Suprapubic skin (tissue), 4 donors: ENCODE results near the gene RFC2. TPM values are rescaled to one million over a fixed set of nuclear protein-coding genes. Genes with fewer than 3 reads are reported as not detected.

ENCODE experiments used
- DNase-seq, 2 donors: peaks; one replicate each; pipeline ENCODE4 v3.0.0-alpha.2; 2019; ENCODE audit warnings: low spot score in 2 of 2
- H3K27ac ChIP-seq: fragments of 200-600 bp; sonication (generic); one replicate; pipeline ENCODE4 v1.5.1; 2019
- H3K27me3 ChIP-seq: fragments of 200-600 bp; sonication (generic); one replicate; pipeline ENCODE4 v1.5.1; 2019
- H3K36me3 ChIP-seq: fragments of 200-600 bp; sonication (generic); one replicate; pipeline ENCODE4 v1.5.1; 2019
- H3K4me1 ChIP-seq: fragments of 200-600 bp; sonication (generic); one replicate; pipeline ENCODE4 v1.5.1; 2019
- H3K4me3 ChIP-seq: fragments of 200-600 bp; sonication (generic); one replicate; pipeline ENCODE4 v1.5.1; 2019; ENCODE audit warnings: mild to moderate bottlenecking
- H3K9me3 ChIP-seq: fragments of 200-600 bp; sonication (generic); one replicate; pipeline ENCODE4 v1.5.1; 2019
- EP300 ChIP-seq: sonication (generic); formaldehyde crosslinking; IDR thresholded peaks from one replicate; pipeline ENCODE4 v1.6.1; 2017; ENCODE audit warnings: antibody characterized with exemption
- POLR2A ChIP-seq, 2 donors: fragments of 450-650 bp; IDR thresholded peaks; one replicate each; pipeline ENCODE4 v1.6.1; 2017; ENCODE audit warnings: antibody characterized with exemption in 2 of 2, mild to moderate bottlenecking in 2 of 2, moderate library complexity in 2 of 2
- POLR2AphosphoS5 ChIP-seq, 3 donors: sonication (generic); formaldehyde crosslinking; IDR thresholded peaks; one replicate each; pipeline ENCODE4 v1.6.1; 2017; ENCODE audit warnings: antibody characterized with exemption in 3 of 3
- WGBS: methylation state at CpG from one replicate; pipeline ENCODE4 v1.1.5; 2018; 5-methylcytosine and 5-hydroxymethylcytosine counted together
- total RNA-seq, 4 donors: library from RNA; depleted of rRNA; stranded (reverse); fragments of >200 nt; gene quantifications; one replicate each; pipeline ENCODE4 v1.1.0, GENCODE V29; 2016
- TF ChIP-seq, protein P1 (sequence below), 2 donors: fragments of 200-600 bp in 1 of 2; fragments of 450-650 bp in 1 of 2; sonication (generic) in 1 of 2; IDR thresholded peaks; one replicate each; pipeline ENCODE4 v1.5.1; 2016 to 2019; ENCODE audit warnings: antibody characterized with exemption in 2 of 2, mild to moderate bottlenecking in 1 of 2, moderate library complexity in 1 of 2

Gene RFC2
- total RNA-seq, 4 donors from 2014 or later, result 15.0 to 17.2 (median 16.4) TPM

DNA sequence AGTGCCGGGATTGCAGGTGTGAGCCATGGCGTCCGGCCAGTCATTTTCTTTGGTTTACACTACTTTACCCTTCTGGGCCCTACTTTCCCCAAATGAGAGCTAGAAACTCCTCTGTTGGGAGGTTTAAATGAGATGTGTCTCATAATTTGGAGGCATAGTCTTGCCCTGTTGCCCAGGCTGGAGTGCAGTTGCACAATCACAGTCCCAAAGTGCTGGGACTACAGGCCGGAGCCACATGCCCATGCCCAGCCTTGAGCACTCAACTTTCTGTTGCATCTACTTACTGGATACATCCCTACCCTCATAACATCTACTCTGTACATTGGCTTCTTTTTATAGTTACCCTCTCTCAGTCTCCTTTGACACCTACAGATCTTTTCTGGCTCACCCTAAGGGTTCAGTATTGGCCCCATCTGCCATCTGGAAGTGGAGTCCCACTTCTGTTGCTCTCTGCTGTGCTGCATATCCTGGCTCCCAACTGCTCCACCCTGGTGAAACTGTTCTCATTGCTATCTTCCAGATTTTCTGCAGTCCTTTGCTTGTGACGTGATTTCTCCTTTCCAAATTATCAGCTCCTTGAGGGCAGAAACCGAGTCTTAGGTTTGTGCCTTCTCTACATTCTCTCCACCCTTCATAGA, 71.6 kb downstream of the RFC2 start:
- H3K4me3 ChIP-seq, result no peak overlapping the region
- WGBS, result 67% methylated on average over 6 of the region's 6 CpGs
- no peak for TF ChIP-seq EP300
- TF ChIP-seq, protein P1, sequence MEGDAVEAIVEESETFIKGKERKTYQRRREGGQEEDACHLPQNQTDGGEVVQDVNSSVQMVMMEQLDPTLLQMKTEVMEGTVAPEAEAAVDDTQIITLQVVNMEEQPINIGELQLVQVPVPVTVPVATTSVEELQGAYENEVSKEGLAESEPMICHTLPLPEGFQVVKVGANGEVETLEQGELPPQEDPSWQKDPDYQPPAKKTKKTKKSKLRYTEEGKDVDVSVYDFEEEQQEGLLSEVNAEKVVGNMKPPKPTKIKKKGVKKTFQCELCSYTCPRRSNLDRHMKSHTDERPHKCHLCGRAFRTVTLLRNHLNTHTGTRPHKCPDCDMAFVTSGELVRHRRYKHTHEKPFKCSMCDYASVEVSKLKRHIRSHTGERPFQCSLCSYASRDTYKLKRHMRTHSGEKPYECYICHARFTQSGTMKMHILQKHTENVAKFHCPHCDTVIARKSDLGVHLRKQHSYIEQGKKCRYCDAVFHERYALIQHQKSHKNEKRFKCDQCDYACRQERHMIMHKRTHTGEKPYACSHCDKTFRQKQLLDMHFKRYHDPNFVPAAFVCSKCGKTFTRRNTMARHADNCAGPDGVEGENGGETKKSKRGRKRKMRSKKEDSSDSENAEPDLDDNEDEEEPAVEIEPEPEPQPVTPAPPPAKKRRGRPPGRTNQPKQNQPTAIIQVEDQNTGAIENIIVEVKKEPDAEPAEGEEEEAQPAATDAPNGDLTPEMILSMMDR (IDR thresholded peaks at IDR 0.05), result no peak
- no peak for TF ChIP-seq POLR2A (IDR thresholded peaks at IDR 0.05)
- no peak for TF ChIP-seq POLR2AphosphoS5 (IDR thresholded peaks at IDR 0.05)

DNA sequence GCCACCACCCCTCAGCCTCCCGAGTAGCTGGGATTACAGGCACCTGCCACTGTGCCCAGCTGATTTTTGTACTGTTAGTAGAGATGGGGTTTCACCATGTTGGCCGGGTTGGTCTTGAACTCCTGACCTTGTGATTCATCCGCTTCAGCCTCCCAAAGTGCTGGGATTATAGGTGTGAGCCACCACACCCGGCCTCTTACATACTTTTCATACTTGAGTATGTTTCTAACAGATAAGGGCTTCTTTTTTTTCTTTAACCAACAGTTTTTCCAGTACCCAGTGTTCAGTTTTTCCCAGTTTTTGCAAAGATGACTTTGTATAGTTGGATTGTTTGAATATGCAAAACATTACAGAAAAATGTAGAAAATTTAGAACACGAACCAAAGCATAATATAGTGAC, 72.4 kb downstream of the RFC2 start:
- no peak for DNase-seq
- no peaks in the 10 kb centered on the region for H3K36me3 ChIP-seq
- H3K27ac ChIP-seq, result no peak overlapping the region
- no peaks in the 10 kb centered on the region for H3K27me3 ChIP-seq
- 67% methylated on average over 5 of the region's 5 CpGs for WGBS
- peaks cover 83% of the 10 kb centered on the region for H3K4me1 ChIP-seq
- H3K9me3 ChIP-seq, result no peaks in the 10 kb centered on the region
- no peak overlapping the region for H3K4me3 ChIP-seq
- TF ChIP-seq POLR2A (IDR thresholded peaks at IDR 0.05), result no peak
- no peak for TF ChIP-seq EP300

More for the DNA sequence above, 71.6 kb downstream of the RFC2 start:
- Histone ChIP-seq H3K27ac (no peak overlapping the region), H3K4me1 (peaks cover 82% of the 10 kb centered on the region), H3K27me3 (no peaks in the 10 kb centered on the region), H3K9me3 (no peaks in the 10 kb centered on the region), H3K36me3 (peaks cover 6% of the 10 kb centered on the region)
- DNase-seq, result no peak

Other genes with a start within 250 kb of the RFC2 start
- 10 to 100 TPM in 3 of 4 donors, 1 to 10 TPM in 1; 7.7 to 30.7 (median 25.1) TPM for gene ELN, start 226.2 kb downstream of the RFC2 start, total RNA-seq
- gene LIMK1, start 170.6 kb downstream of the RFC2 start, total RNA-seq, result 10 to 100 TPM; 12.8 to 21.5 (median 17.2) TPM
- gene EIF4H, start 80.0 kb downstream of the RFC2 start, total RNA-seq, result 100 to 1,000 TPM; 201 to 289 (median 243) TPM
- gene LAT2, start 44.4 kb downstream of the RFC2 start, total RNA-seq, result 1 to 10 TPM in 3 of 4 donors, under 1 TPM in 1; 0.57 to 4.3 (median 1.6) TPM
- 10 to 100 TPM; 26.9 to 73.6 (median 32.5) TPM for gene CLIP2, start 35.0 kb upstream of the RFC2 start, total RNA-seq
- 10 to 100 TPM; 23.1 to 41.2 (median 25.0) TPM for gene GTF2IRD1, start 199.5 kb upstream of the RFC2 start, total RNA-seq